Transverse colon (tissue), 4 donors: Measurements from ENCODE around the gene MRPL32. TPM values are rescaled to one million over a fixed set of nuclear protein-coding genes. Genes with fewer than 3 reads are reported as not detected.

ENCODE experiments used
- DNase-seq: peaks from one replicate; pipeline ENCODE4 v3.0.0-alpha.2; 2019
- H3K27ac ChIP-seq, 4 donors: fragments of 200-600 bp; sonication (generic); 2 replicates each; pipeline ENCODE4 v1.5.1; 2016 to 2018; ENCODE audit warnings: inconsistent platforms in 4 of 4
- H3K27me3 ChIP-seq: fragments of 200-600 bp; sonication (generic); 2 replicates; pipeline ENCODE4 v1.5.1; 2017; ENCODE audit warnings: inconsistent platforms
- H3K36me3 ChIP-seq, 4 donors: fragments of 200-600 bp; sonication (generic); 2 replicates each; pipeline ENCODE4 v1.5.1; 2017 to 2019; ENCODE audit warnings: inconsistent platforms in 4 of 4
- H3K4me1 ChIP-seq, 4 donors: fragments of 200-600 bp; sonication (generic); 2 replicates each; pipeline ENCODE4 v1.5.1; 2017 to 2020; ENCODE audit warnings: inconsistent platforms in 4 of 4
- H3K4me3 ChIP-seq, 4 donors: fragments of 200-600 bp; sonication (generic); 1 replicate in 1 of 4; 2 replicates in 3 of 4; pipeline versions ENCODE4 v1.5.1 to v1.6.1; 2017 to 2019; ENCODE audit warnings: inconsistent platforms in 4 of 4
- H3K9me3 ChIP-seq, 2 donors: fragments of 200-600 bp; sonication (generic); 2 replicates each; pipeline ENCODE4 v1.5.1; 2017 to 2019; ENCODE audit warnings: inconsistent platforms in 2 of 2
- EP300 ChIP-seq: sonication (generic); formaldehyde crosslinking; IDR thresholded peaks from one replicate; pipeline ENCODE4 v1.6.1; 2017; ENCODE audit warnings: antibody characterized with exemption, low read depth
- POLR2A ChIP-seq: fragments of 450-650 bp; IDR thresholded peaks from one replicate; pipeline ENCODE4 v1.6.1; 2016; ENCODE audit warnings: antibody characterized with exemption, mild to moderate bottlenecking, moderate library complexity
- POLR2AphosphoS5 ChIP-seq, 3 donors: sonication (generic); formaldehyde crosslinking; IDR thresholded peaks; one replicate each; pipeline ENCODE4 v1.6.1; 2016; ENCODE audit warnings: antibody characterized with exemption in 3 of 3
- WGBS, 2 donors: methylation state at CpG; one replicate each; pipeline ENCODE4 v1.1.5; 2018; ENCODE audit warnings: low coverage in 1 of 2; 5-methylcytosine and 5-hydroxymethylcytosine counted together
- in situ Hi-C, 4 donors: fragments of 200-750 bp; cut with MboI; loops; one replicate each; pipeline versions ENCODE4 v1.15.0 to v1.15.1; 2017; ENCODE audit warnings: low sequenced_read_pairs in 3 of 4, low pct_ligation_motif_present in 1 of 4, low pct_unique_long_range_greater_than_20kb in 1 of 4
- intact Hi-C: fragments of 100-400 bp; cut with DNase I; formaldehyde crosslinking; loops from one replicate; pipeline ENCODE4 v1.15.1; 2023; ENCODE audit warnings: low total_unique reads
- total RNA-seq, 4 donors: library from RNA; depleted of rRNA; stranded (reverse); fragments of >200 nt; gene quantifications; one replicate each; pipeline ENCODE4 v1.1.0, GENCODE V29; 2016
- TF ChIP-seq, protein P1 (sequence below), 5 experiments: fragments of 200-600 bp in 3 of 5; fragments of 450-650 bp in 2 of 5; sonication (generic) in 3 of 5; IDR thresholded peaks; 1 replicate in 2 of 5; 2 replicates in 3 of 5; pipeline ENCODE4 v1.5.1; 2016 to 2017; ENCODE audit warnings: antibody characterized with exemption in 5 of 5, inconsistent platforms in 3 of 5, mild to moderate bottlenecking in 2 of 5, moderate library complexity in 1 of 5

MRPL32 gene
- total RNA-seq, 4 donors from 2014 or later: 22.5 to 49.4 (median 36.4) TPM

- TF ChIP-seq POLR2A: no peak
- in situ Hi-C loops: loop anchor here in 3 of 4 donors (25.0 kb wide), 3 partner anchors 787 to 937 kb away; partner anchors contain the start of gene MRPS24 (in 1 of the 3)
- 95% methylated on average over 1 of the region's 1 CpG; no CpG with 5 or more reads in 1 of the 2 donors for WGBS, 2 donors
- Histone ChIP-seq H3K4me1 (peaks cover 13 to 33% (median 17%) of the 10 kb centered on the region in 4 donors), H3K9me3 (no peaks in the 10 kb centered on the region), H3K27ac (no peak overlapping the region), H3K4me3 (no peak overlapping the region), H3K36me3 (peaks cover 0 to 64% (median 23%) of the 10 kb centered on the region in 4 donors), H3K27me3 (no peaks in the 10 kb centered on the region)
- no peak for DNase-seq
- intact Hi-C loops: no loop called here
These were observed 6.5 kb upstream of the MRPL32 start for GRCh38 chr7:42925630-42926029.

GRCh38 chr7:42926204-42926603 is 6.0 kb upstream of the MRPL32 start:
- no peak for TF ChIP-seq POLR2AphosphoS5 (IDR thresholded peaks at IDR 0.05)
- no peak for TF ChIP-seq EP300
- no peak for TF ChIP-seq POLR2A
- TF ChIP-seq, protein P1, sequence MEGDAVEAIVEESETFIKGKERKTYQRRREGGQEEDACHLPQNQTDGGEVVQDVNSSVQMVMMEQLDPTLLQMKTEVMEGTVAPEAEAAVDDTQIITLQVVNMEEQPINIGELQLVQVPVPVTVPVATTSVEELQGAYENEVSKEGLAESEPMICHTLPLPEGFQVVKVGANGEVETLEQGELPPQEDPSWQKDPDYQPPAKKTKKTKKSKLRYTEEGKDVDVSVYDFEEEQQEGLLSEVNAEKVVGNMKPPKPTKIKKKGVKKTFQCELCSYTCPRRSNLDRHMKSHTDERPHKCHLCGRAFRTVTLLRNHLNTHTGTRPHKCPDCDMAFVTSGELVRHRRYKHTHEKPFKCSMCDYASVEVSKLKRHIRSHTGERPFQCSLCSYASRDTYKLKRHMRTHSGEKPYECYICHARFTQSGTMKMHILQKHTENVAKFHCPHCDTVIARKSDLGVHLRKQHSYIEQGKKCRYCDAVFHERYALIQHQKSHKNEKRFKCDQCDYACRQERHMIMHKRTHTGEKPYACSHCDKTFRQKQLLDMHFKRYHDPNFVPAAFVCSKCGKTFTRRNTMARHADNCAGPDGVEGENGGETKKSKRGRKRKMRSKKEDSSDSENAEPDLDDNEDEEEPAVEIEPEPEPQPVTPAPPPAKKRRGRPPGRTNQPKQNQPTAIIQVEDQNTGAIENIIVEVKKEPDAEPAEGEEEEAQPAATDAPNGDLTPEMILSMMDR (IDR thresholded peaks at IDR 0.05): no peak
- WGBS, 2 donors: 75 to 78% methylated on average over 5 of the region's 5 CpGs
- intact Hi-C loops: no loop called here
- no peak for DNase-seq
- Histone ChIP-seq H3K27me3 (no peaks in the 10 kb centered on the region), H3K4me1 (peaks cover 17 to 38% (median 21%) of the 10 kb centered on the region in 4 donors), H3K9me3 (no peaks in the 10 kb centered on the region), H3K27ac (no peak overlapping the region), H3K4me3 (no peak overlapping the region), H3K36me3 (peaks cover 0 to 59% (median 20%) of the 10 kb centered on the region in 4 donors)
- in situ Hi-C loops: loop anchor here in 3 of 4 donors (25.0 kb wide), 3 partner anchors 786 to 936 kb away; partner anchors contain the start of gene MRPS24 (in 1 of the 3)

GRCh38 chr7:42928754-42929153 is 3.4 kb upstream of the MRPL32 start:
- 44% methylated on average over 3 of the region's 3 CpGs for WGBS, 2 donors
- no peak for DNase-seq
- Histone ChIP-seq H3K27ac (no peak overlapping the region), H3K36me3 (peaks cover 0 to 35% (median 11%) of the 10 kb centered on the region in 4 donors), H3K4me1 (peaks cover 21 to 47% (median 30%) of the 10 kb centered on the region in 4 donors), H3K4me3 (no peak overlapping the region), H3K9me3 (no peaks in the 10 kb centered on the region), H3K27me3 (no peaks in the 10 kb centered on the region)
- in situ Hi-C loops: loop anchor here in 3 of 4 donors (25.0 kb wide), 3 partner anchors 784 to 934 kb away; partner anchors contain the start of gene MRPS24 (in 1 of the 3)
- TF ChIP-seq, protein P1 (IDR thresholded peaks at IDR 0.05): no peak
- TF ChIP-seq POLR2AphosphoS5 (IDR thresholded peaks at IDR 0.05) (no peak), EP300 (no peak), POLR2A (no peak)
- intact Hi-C loops: no loop called here

DNA sequence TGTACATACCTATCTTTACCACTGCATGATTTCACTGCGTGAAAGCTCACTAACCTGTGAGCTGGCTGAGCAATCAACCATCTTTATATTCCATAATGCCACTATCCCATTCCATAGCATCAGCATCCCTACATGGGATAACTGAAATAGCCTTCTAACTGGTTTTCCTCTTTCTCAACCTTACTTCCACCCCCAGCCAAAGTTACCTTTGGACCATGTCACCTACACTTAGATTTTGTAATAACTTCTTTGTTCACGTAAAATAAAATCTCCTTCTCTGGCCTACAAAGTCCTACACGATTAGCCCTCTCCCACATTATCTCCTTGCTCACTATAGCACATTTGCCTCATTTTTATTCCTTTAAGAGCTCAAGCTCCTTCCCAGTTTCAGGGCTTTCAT is 2.7 kb upstream of the MRPL32 start:
- in situ Hi-C loops: loop anchor here in 3 of 4 donors (25.0 kb wide), 3 partner anchors 783 to 933 kb away; partner anchors contain the start of gene MRPS24 (in 1 of the 3)
- Histone ChIP-seq H3K9me3 (no peaks in the 10 kb centered on the region), H3K27ac (no peak overlapping the region), H3K4me1 (peaks cover 21 to 53% (median 31%) of the 10 kb centered on the region in 4 donors), H3K27me3 (no peaks in the 10 kb centered on the region), H3K4me3 (no peak overlapping the region), H3K36me3 (peaks cover 0 to 28% (median 9%) of the 10 kb centered on the region in 4 donors)
- TF ChIP-seq POLR2A (no peak), EP300 (no peak), POLR2AphosphoS5 (IDR thresholded peaks at IDR 0.05) (no peak)
- TF ChIP-seq, protein P1 (IDR thresholded peaks at IDR 0.05): no peak
- intact Hi-C loops: no loop called here
- DNase-seq: no peak
- 52 to 80% methylated on average over 2 to 3 of the region's 3 CpGs for WGBS, 2 donors
